Dendritic cell treated with granulocyte-macrophage colony-stimulating factor and Interleukin-4, amounts not matched to agents 40 ng/mL and 50 ng/mL, for 4 days (primary cell): ENCODE data around the gene AAK1.
"Not testable (repeated sequence)": the region's sequence is repeated elsewhere in the genome, so short reads cannot be mapped to it uniquely, and the experiment has no call there.

ENCODE experiments used
- H3K27ac Mint-ChIP-seq: one replicate; pipeline ENCODE4 v1.8.0; 2022; ENCODE audit warnings: mild to moderate bottlenecking, mixed read lengths
- H3K27me3 Mint-ChIP-seq: one replicate; pipeline ENCODE4 v1.8.0; 2022; ENCODE audit warnings: mild to moderate bottlenecking, mixed read lengths
- H3K36me3 Mint-ChIP-seq: one replicate; pipeline ENCODE4 v1.8.0; 2022; ENCODE audit warnings: low read depth, mixed read lengths
- H3K4me1 Mint-ChIP-seq: one replicate; pipeline ENCODE4 v1.8.0; 2022; ENCODE audit warnings: low read depth, mixed read lengths
- H3K4me3 Mint-ChIP-seq: one replicate; pipeline ENCODE4 v1.8.0; 2022; ENCODE audit warnings: mild to moderate bottlenecking, moderate library complexity, mixed read lengths
- H3K9me3 Mint-ChIP-seq: one replicate; pipeline ENCODE4 v1.8.0; 2022; ENCODE audit warnings: mixed read lengths
- intact Hi-C: fragments of 100-400 bp; cut with micrococcal nuclease; formaldehyde crosslinking; loops from one replicate; pipeline ENCODE4 v1.15.0; 2022

Gene AAK1

GRCh38 chr2:69673098-69673497 lies 29.6 kb upstream of the AAK1 start:
- H3K4me1 Mint-ChIP-seq, result peaks cover 14% of the 10 kb centered on the region
- H3K36me3 Mint-ChIP-seq, H3K27ac Mint-ChIP-seq, intact Hi-C loops, H3K9me3 Mint-ChIP-seq, H3K27me3 Mint-ChIP-seq, H3K4me3 Mint-ChIP-seq: not testable (repeated sequence)

DNA sequence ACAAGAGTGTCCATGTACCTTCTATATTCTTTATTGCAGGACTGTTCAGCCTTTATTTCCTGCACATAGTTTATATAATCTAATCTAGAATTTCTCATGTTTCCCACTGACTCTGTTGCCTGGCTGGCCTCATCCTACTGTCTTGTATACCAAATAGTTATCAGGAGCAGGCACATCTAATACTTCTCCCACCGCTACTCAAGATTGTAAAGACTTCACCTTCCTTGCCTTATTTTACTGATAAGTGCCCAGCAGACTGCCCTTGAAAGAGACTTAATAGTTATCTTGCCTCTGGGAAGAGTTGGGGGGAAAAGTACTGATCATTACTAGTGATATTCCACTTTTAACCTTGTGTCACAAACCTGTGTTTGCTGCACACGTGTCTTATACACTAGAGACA lies 26.1 kb upstream of the AAK1 start:
- intact Hi-C loops, result no loop called here
- Mint-ChIP-seq H3K36me3 (no peaks in the 10 kb centered on the region), H3K27ac (no peak overlapping the region), H3K4me1 (peaks cover 8% of the 10 kb centered on the region), H3K4me3 (no peak overlapping the region), H3K9me3 (no peaks in the 10 kb centered on the region), H3K27me3 (no peaks in the 10 kb centered on the region)

DNA sequence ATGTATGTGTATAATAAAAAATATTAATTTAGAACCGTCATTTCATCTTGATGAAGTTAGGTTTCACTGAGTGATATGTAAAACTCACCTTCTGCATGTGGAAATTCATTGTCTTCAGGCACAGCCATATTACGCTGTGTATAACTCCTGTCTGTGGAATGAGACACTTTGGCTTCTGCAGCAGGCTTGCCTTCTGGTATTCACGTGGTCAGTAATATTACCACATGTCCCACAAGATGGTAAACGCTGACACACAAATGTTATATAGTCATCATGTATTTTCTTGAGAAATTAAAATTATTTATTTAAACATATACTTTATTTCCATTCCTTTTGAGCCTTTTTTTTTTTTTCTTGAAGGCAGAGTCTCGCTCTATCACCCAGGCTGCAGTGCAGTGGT lies 25.1 kb upstream of the AAK1 start:
- intact Hi-C loops, result no loop called here
- H3K27me3 Mint-ChIP-seq, result no peaks in the 10 kb centered on the region
- no peaks in the 10 kb centered on the region for H3K36me3 Mint-ChIP-seq
- H3K4me1 Mint-ChIP-seq, result peaks cover 4% of the 10 kb centered on the region
- H3K27ac Mint-ChIP-seq, result no peak overlapping the region
- H3K4me3 Mint-ChIP-seq, result no peak overlapping the region
- H3K9me3 Mint-ChIP-seq, result peaks cover 6% of the 10 kb centered on the region

GRCh38 chr2:69667805-69668382 lies 24.4 kb upstream of the AAK1 start:
- peaks cover 13% of the 10 kb centered on the region for H3K9me3 Mint-ChIP-seq
- no peak overlapping the region for H3K27ac Mint-ChIP-seq
- intact Hi-C loops, result no loop called here
- no peaks in the 10 kb centered on the region for H3K36me3 Mint-ChIP-seq
- no peaks in the 10 kb centered on the region for H3K27me3 Mint-ChIP-seq
- H3K4me3 Mint-ChIP-seq, result no peak overlapping the region
- peaks cover 9% of the 10 kb centered on the region for H3K4me1 Mint-ChIP-seq

GRCh38 chr2:69665152-69665551 lies 21.6 kb upstream of the AAK1 start:
- Mint-ChIP-seq H3K27ac (no peak overlapping the region), H3K9me3 (peaks cover 15% of the 10 kb centered on the region), H3K4me1 (peaks cover 14% of the 10 kb centered on the region)

DNA sequence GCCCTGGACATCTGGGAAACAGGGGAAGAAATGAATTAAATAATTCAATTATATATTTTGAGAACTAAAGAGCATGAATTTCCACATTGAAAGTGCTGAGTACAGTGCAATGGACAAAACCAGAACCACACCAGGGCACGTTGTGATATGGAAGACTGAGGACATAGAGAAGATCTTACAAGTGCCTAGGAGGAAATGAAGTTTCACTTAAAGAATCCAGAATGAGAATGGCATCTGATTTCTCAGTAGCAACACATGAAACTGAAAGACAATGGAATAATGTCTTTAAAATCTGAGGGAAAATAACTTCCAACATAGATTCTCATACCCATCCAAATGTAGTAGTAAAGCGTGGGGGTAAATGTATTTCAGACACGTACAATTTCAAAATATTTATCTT lies 20.3 kb upstream of the AAK1 start:
- Mint-ChIP-seq H3K9me3 (peaks cover 15% of the 10 kb centered on the region), H3K27ac (no peak overlapping the region), H3K4me1 (peaks cover 14% of the 10 kb centered on the region), H3K4me3 (no peak overlapping the region), H3K27me3 (no peaks in the 10 kb centered on the region), H3K36me3 (no peaks in the 10 kb centered on the region)
- intact Hi-C loops, result no loop called here

More at GRCh38 chr2:69665152-69665551, 21.6 kb upstream of the AAK1 start:
- H3K27me3 Mint-ChIP-seq, result no peaks in the 10 kb centered on the region
- H3K4me3 Mint-ChIP-seq, result no peak overlapping the region
- intact Hi-C loops, result no loop called here
- H3K36me3 Mint-ChIP-seq, result no peaks in the 10 kb centered on the region

DNA sequence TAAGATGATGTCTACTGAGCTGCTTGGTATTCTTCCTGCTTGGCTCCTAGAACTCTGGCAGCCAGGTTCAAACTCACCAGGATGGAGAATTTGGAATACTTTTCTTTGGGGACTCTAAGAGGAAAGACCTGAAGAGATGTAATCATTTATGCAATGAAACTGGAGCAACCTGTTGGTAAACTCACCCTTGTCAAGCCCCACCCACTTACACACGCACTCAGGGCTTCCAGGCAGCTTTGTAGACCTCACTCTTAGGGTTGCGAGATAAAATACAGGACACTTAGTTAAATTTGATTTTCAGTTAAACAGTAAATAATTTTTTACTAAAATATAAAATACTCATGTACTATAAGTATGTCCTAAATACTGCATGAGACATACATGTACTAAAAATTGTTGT lies 19.0 kb upstream of the AAK1 start:
- H3K36me3 Mint-ChIP-seq, H3K4me3 Mint-ChIP-seq, H3K27ac Mint-ChIP-seq, intact Hi-C loops, H3K27me3 Mint-ChIP-seq: not testable (repeated sequence)
- H3K4me1 Mint-ChIP-seq, result peaks cover 14% of the 10 kb centered on the region
- peaks cover 15% of the 10 kb centered on the region for H3K9me3 Mint-ChIP-seq

GRCh38 chr2:69660637-69661036 lies 17.1 kb upstream of the AAK1 start:
- H3K27ac Mint-ChIP-seq, result no peak overlapping the region
- H3K4me3 Mint-ChIP-seq, result no peak overlapping the region
- peaks cover 14% of the 10 kb centered on the region for H3K4me1 Mint-ChIP-seq
- no peaks in the 10 kb centered on the region for H3K36me3 Mint-ChIP-seq
- no peaks in the 10 kb centered on the region for H3K27me3 Mint-ChIP-seq
- H3K9me3 Mint-ChIP-seq, result peaks cover 15% of the 10 kb centered on the region
- intact Hi-C loops, result no loop called here

- Mint-ChIP-seq H3K4me3 (no peak overlapping the region), H3K27ac (no peak overlapping the region), H3K9me3 (peaks cover 15% of the 10 kb centered on the region), H3K36me3 (no peaks in the 10 kb centered on the region), H3K27me3 (no peaks in the 10 kb centered on the region), H3K4me1 (peaks cover 14% of the 10 kb centered on the region)
- intact Hi-C loops, result no loop called here
Observed at GRCh38 chr2:69659941-69660483, 16.5 kb upstream of the AAK1 start.

DNA sequence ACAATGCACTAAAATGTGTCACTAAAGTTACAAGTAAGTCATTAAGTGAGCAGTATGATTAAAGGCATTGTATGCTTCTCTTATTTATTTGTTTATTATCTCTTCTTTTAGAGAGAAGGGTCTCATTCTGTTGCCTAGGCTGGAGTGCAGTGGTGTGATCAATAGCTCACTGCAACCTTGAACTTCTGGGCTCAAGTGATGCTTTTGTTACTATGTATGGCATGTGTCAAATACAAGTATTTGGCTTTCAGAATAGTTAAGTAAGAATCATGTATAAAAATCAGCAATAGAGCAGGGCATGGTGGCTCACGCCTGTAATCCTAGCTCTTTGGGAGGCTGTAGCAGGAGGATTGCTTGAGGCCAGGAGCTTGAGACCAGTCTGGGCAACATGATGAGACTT lies 15.8 kb upstream of the AAK1 start:
- no peaks in the 10 kb centered on the region for H3K27me3 Mint-ChIP-seq
- no peak overlapping the region for H3K27ac Mint-ChIP-seq
- H3K9me3 Mint-ChIP-seq, result peaks cover 15% of the 10 kb centered on the region
- H3K36me3 Mint-ChIP-seq, result no peaks in the 10 kb centered on the region
- intact Hi-C loops, result no loop called here
- H3K4me3 Mint-ChIP-seq, result no peak overlapping the region
- H3K4me1 Mint-ChIP-seq, result peaks cover 14% of the 10 kb centered on the region

GRCh38 chr2:69652206-69652605 lies 8.7 kb upstream of the AAK1 start:
- no peaks in the 10 kb centered on the region for H3K9me3 Mint-ChIP-seq
- H3K36me3 Mint-ChIP-seq, result no peaks in the 10 kb centered on the region
- no peak overlapping the region for H3K4me3 Mint-ChIP-seq
- intact Hi-C loops, result no loop called here
- no peaks in the 10 kb centered on the region for H3K27me3 Mint-ChIP-seq
- H3K27ac Mint-ChIP-seq, result no peak overlapping the region
- peaks cover 5% of the 10 kb centered on the region for H3K4me1 Mint-ChIP-seq

- intact Hi-C loops, H3K27ac Mint-ChIP-seq, H3K9me3 Mint-ChIP-seq, H3K27me3 Mint-ChIP-seq, H3K4me3 Mint-ChIP-seq: not testable (repeated sequence)
- H3K36me3 Mint-ChIP-seq, result peaks cover 23% of the 10 kb centered on the region
- peaks cover 26% of the 10 kb centered on the region for H3K4me1 Mint-ChIP-seq
Observed at GRCh38 chr2:69647196-69647595, 3.7 kb upstream of the AAK1 start.

- intact Hi-C loops, result no loop called here
- Mint-ChIP-seq H3K27ac (no peak overlapping the region), H3K36me3 (peaks cover 23% of the 10 kb centered on the region), H3K4me3 (no peak overlapping the region), H3K4me1 (peaks cover 26% of the 10 kb centered on the region), H3K27me3 (no peaks in the 10 kb centered on the region), H3K9me3 (no peaks in the 10 kb centered on the region)
Observed at GRCh38 chr2:69646714-69647113, 3.2 kb upstream of the AAK1 start.

GRCh38 chr2:69645921-69646320 lies 2.4 kb upstream of the AAK1 start:
- intact Hi-C loops, result no loop called here
- peaks cover 34% of the 10 kb centered on the region for H3K4me1 Mint-ChIP-seq
- H3K4me3 Mint-ChIP-seq, result no peak overlapping the region
- no peak overlapping the region for H3K27ac Mint-ChIP-seq
- H3K9me3 Mint-ChIP-seq, result no peaks in the 10 kb centered on the region
- no peaks in the 10 kb centered on the region for H3K27me3 Mint-ChIP-seq
- H3K36me3 Mint-ChIP-seq, result peaks cover 29% of the 10 kb centered on the region

- Mint-ChIP-seq H3K27me3 (no peaks in the 10 kb centered on the region), H3K4me1 (peaks cover 43% of the 10 kb centered on the region), H3K9me3 (no peaks in the 10 kb centered on the region), H3K4me3 (peak overlapping the region; percentile 93), H3K36me3 (peaks cover 38% of the 10 kb centered on the region), H3K27ac (peak overlapping the region; percentile 99)
- intact Hi-C loops, result no loop called here
Observed at GRCh38 chr2:69645031-69645431, 1.5 kb upstream of the AAK1 start.
